Skeletal muscle tissue (tissue), 4 donors: ENCODE measurements around the gene SPACA7. TPM values are rescaled to one million over a fixed set of nuclear protein-coding genes. Genes with fewer than 3 reads are reported as not detected.
"Not testable (repeated sequence)": the region's sequence is repeated elsewhere in the genome, so short reads cannot be mapped to it uniquely, and the experiment has no call there.

ENCODE experiments used
- H3K27ac ChIP-seq: one replicate; pipeline ENCODE4 v1.7.0; 2013; ENCODE audit warnings: mild to moderate bottlenecking, low read depth, low read length, inconsistent platforms
- H3K27me3 ChIP-seq, 3 donors: one replicate each; pipeline ENCODE4 v1.7.0; 2013; ENCODE audit warnings: low read length in 3 of 3; ENCODE audit not compliant: control insufficient read depth in 3 of 3, insufficient read depth in 3 of 3
- H3K36me3 ChIP-seq, 3 donors: one replicate each; pipeline ENCODE4 v1.7.0; 2013; ENCODE audit warnings: low read length in 3 of 3; ENCODE audit not compliant: control insufficient read depth in 3 of 3, insufficient read depth in 3 of 3
- H3K4me1 ChIP-seq, 3 donors: one replicate each; pipeline ENCODE4 v1.7.0; 2013; ENCODE audit warnings: low read length in 3 of 3, mild to moderate bottlenecking in 3 of 3; ENCODE audit not compliant: control insufficient read depth in 3 of 3, insufficient read depth in 3 of 3
- H3K4me3 ChIP-seq, 3 donors: one replicate each; pipeline ENCODE4 v1.7.0; 2013; ENCODE audit warnings: low read length in 3 of 3
- H3K9ac ChIP-seq, 3 donors: one replicate each; pipeline ENCODE4 v1.7.0; 2013; ENCODE audit warnings: low read length in 3 of 3, mild to moderate bottlenecking in 3 of 3, moderate library complexity in 2 of 3, low read depth in 1 of 3
- H3K9me3 ChIP-seq, 3 donors: one replicate each; pipeline ENCODE4 v1.7.0; 2013; ENCODE audit warnings: low read length in 3 of 3; ENCODE audit not compliant: control insufficient read depth in 3 of 3
- total RNA-seq: library from RNA; depleted of rRNA; stranded (reverse); fragments of >200 nt; gene quantifications from one replicate; pipeline ENCODE4 v1.2.3, GENCODE V29; 2014
- donor health status: Osteomylitis.

Gene SPACA7
- total RNA-seq, 1 donor from 2014 or later, result not detected

- H3K4me3 ChIP-seq, H3K27me3 ChIP-seq: not testable (repeated sequence)
These were observed 22.2 kb downstream of the SPACA7 start for GRCh38 chr13:112398347-112398746.

GRCh38 chr13:112409828-112410227 is 33.7 kb downstream of the SPACA7 start:
- H3K9ac ChIP-seq, H3K27me3 ChIP-seq, H3K36me3 ChIP-seq, H3K9me3 ChIP-seq, H3K4me3 ChIP-seq, H3K4me1 ChIP-seq, H3K27ac ChIP-seq: not testable (repeated sequence)

More at GRCh38 chr13:112398347-112398746, 22.2 kb downstream of the SPACA7 start:
- H3K9me3 ChIP-seq, H3K4me1 ChIP-seq, H3K27ac ChIP-seq, H3K36me3 ChIP-seq, H3K9ac ChIP-seq: not testable (repeated sequence)

GRCh38 chr13:112416647-112417046 is 40.5 kb downstream of the SPACA7 start:
- Histone ChIP-seq H3K27me3 (no peaks in the 10 kb centered on the region), H3K4me3 (no peak overlapping the region), H3K36me3 (no peaks in the 10 kb centered on the region), H3K9me3 (peaks cover 12 to 13% (median 12%) of the 10 kb centered on the region in 3 donors), H3K4me1 (no peaks in the 10 kb centered on the region), H3K9ac (no peak overlapping the region), H3K27ac (no peak overlapping the region)

- no peak overlapping the region for H3K9ac ChIP-seq
- peaks cover 12 to 13% (median 12%) of the 10 kb centered on the region in 3 donors for H3K9me3 ChIP-seq
- H3K4me1 ChIP-seq, result no peaks in the 10 kb centered on the region
- H3K4me3 ChIP-seq, result no peak overlapping the region
- no peaks in the 10 kb centered on the region for H3K27me3 ChIP-seq
- H3K36me3 ChIP-seq, result no peaks in the 10 kb centered on the region
- no peak overlapping the region for H3K27ac ChIP-seq
These were observed 40.9 kb downstream of the SPACA7 start for GRCh38 chr13:112417079-112417478.

GRCh38 chr13:112424098-112424497 is 47.9 kb downstream of the SPACA7 start:
- H3K27me3 ChIP-seq, result no peaks in the 10 kb centered on the region
- H3K9ac ChIP-seq, result no peak overlapping the region
- peaks cover 5 to 12% (median 10%) of the 10 kb centered on the region in 3 donors for H3K9me3 ChIP-seq
- H3K27ac ChIP-seq, result no peak overlapping the region
- no peaks in the 10 kb centered on the region for H3K4me1 ChIP-seq
- no peak overlapping the region for H3K4me3 ChIP-seq
- H3K36me3 ChIP-seq, result no peaks in the 10 kb centered on the region

GRCh38 chr13:112428704-112429103 is 52.5 kb downstream of the SPACA7 start:
- no peaks in the 10 kb centered on the region for H3K36me3 ChIP-seq
- H3K4me3 ChIP-seq, result no peak overlapping the region
- H3K9ac ChIP-seq, result no peak overlapping the region
- H3K4me1 ChIP-seq, result no peaks in the 10 kb centered on the region
- H3K27ac ChIP-seq, result no peak overlapping the region
- no peaks in the 10 kb centered on the region for H3K27me3 ChIP-seq
- peaks cover 4 to 5% (median 5%) of the 10 kb centered on the region in 3 donors for H3K9me3 ChIP-seq

- peaks cover 4 to 7% (median 5%) of the 10 kb centered on the region in 3 donors for H3K9me3 ChIP-seq
- H3K27me3 ChIP-seq, result peaks cover 0 to 5% (median 3%) of the 10 kb centered on the region in 3 donors
- no peak overlapping the region for H3K4me3 ChIP-seq
- no peaks in the 10 kb centered on the region for H3K4me1 ChIP-seq
- no peak overlapping the region for H3K27ac ChIP-seq
- H3K36me3 ChIP-seq, result no peaks in the 10 kb centered on the region
- no peak overlapping the region for H3K9ac ChIP-seq
These were observed 55.6 kb downstream of the SPACA7 start for GRCh38 chr13:112431734-112432133.

- H3K27me3 ChIP-seq, H3K36me3 ChIP-seq, H3K4me1 ChIP-seq, H3K27ac ChIP-seq, H3K9ac ChIP-seq, H3K4me3 ChIP-seq, H3K9me3 ChIP-seq: not testable (repeated sequence)
These were observed 56.6 kb downstream of the SPACA7 start for GRCh38 chr13:112432734-112433133.

GRCh38 chr13:112433517-112433916 is 57.4 kb downstream of the SPACA7 start:
- H3K27ac ChIP-seq, H3K4me3 ChIP-seq, H3K4me1 ChIP-seq, H3K27me3 ChIP-seq, H3K36me3 ChIP-seq, H3K9ac ChIP-seq: not testable (repeated sequence)
- peaks cover 5 to 11% (median 10%) of the 10 kb centered on the region in 3 donors for H3K9me3 ChIP-seq

- Histone ChIP-seq H3K27ac (no peak overlapping the region), H3K9me3 (peaks cover under 1 to 9% (median 7%) of the 10 kb centered on the region in 3 donors), H3K4me1 (no peaks in the 10 kb centered on the region), H3K27me3 (peaks cover 0 to 5% (median 3%) of the 10 kb centered on the region in 3 donors), H3K4me3 (no peak overlapping the region), H3K9ac (no peak overlapping the region), H3K36me3 (no peaks in the 10 kb centered on the region)
These were observed 57.9 kb downstream of the SPACA7 start for GRCh38 chr13:112434032-112434431.
